AG04450 (cell line): Measurements from ENCODE around the gene PPARA. TPM values are rescaled to one million over a fixed set of nuclear protein-coding genes. Genes with fewer than 3 reads are reported as not detected.

Experiments
- CTCF ChIA-PET: fragments of 300-600, 350-600 bp; formaldehyde crosslinking; extraction: SDS; loops from one replicate; lab custom pipeline; 2022; ENCODE audit warnings: antibody characterized with exemption, inconsistent platforms; lab: Charles Lee
- POLR2A ChIA-PET: fragments of 350-600 bp; formaldehyde crosslinking; extraction: SDS; loops from one replicate; lab custom pipeline; 2021; ENCODE audit warnings: antibody characterized with exemption, inconsistent platforms; lab: Yijun Ruan, JAX
- DNase-seq: peaks from one replicate; pipeline ENCODE4 v3.0.0-alpha.2; 2011; ENCODE audit warnings: low read depth, low spot score
- H3K27ac ChIP-seq: one replicate; pipeline ENCODE4 v1.5.1; 2012; ENCODE audit warnings: low read depth, low read length, control low read depth
- H3K27me3 ChIP-seq: one replicate; pipeline ENCODE4 v1.6.0; 2012; ENCODE audit warnings: low read length; ENCODE audit not compliant: control insufficient read depth, insufficient read depth
- H3K4me3 ChIP-seq: 2 replicates; pipeline ENCODE4 v1.5.1; 2011; ENCODE audit warnings: mild to moderate bottlenecking, low read depth, low read length, control low read depth
- H3K9me3 ChIP-seq: 2 replicates; pipeline ENCODE4 v1.5.1; 2012; ENCODE audit warnings: low read length; ENCODE audit not compliant: control insufficient read depth, insufficient read depth
- CTCF ChIP-seq: IDR thresholded peaks from 2 replicates; pipeline ENCODE4 v1.5.1; 2011; ENCODE audit warnings: low read depth, low read length, control low read depth, inconsistent platforms
- polyA plus RNA-seq: library from polyadenylated mRNA; depleted of rRNA; stranded (reverse); fragments of >200 nt; gene quantifications from 2 replicates; pipeline ENCODE4 v1.2.3, GENCODE V29; 2011

Gene PPARA
- polyA plus RNA-seq, 1 experiment = 10.4 TPM

GRCh38 chr22:46250035-46250782 lies 99.9 kb downstream of the PPARA start, which contains the start of gene CDPF1:
Gene CDPF1 (minus strand): TSS chr22:46250293. CDS start chr22:46248284, 2,009 bp downstream.
- CTCF ChIA-PET = no interaction called here
- H3K4me3 ChIP-seq = peak within 1 kb of the TSS; percentile 86
- peak within 1 kb of the TSS; percentile 57 for H3K27ac ChIP-seq
- H3K27me3 ChIP-seq = no peaks in the 10 kb centered on the region
- DNase-seq = peak; percentile 37
- no peak for TF ChIP-seq CTCF
- peaks cover 3% of the 10 kb centered on the region; the same call in 1 of the 2 replicates for H3K9me3 ChIP-seq
- POLR2A ChIA-PET = interaction anchor here (0.5 to 1.3 kb wide), 7 partner anchors 19 to 520 kb away, joined by 3 to 8 read pairs (median 4); no protein-coding TSS in a partner anchor

GRCh38 chr22:46250783-46251125 lies 100.4 kb downstream of the PPARA start:
- Histone ChIP-seq H3K9me3 (peaks cover 3% of the 10 kb centered on the region; the same call in 1 of the 2 replicates), H3K27me3 (no peaks in the 10 kb centered on the region), H3K4me3 (peak overlapping the region; percentile 86), H3K27ac (no peak overlapping the region)
- CTCF ChIA-PET = no interaction called here
- no peak for TF ChIP-seq CTCF
- POLR2A ChIA-PET = interaction anchor here (0.5 to 1.3 kb wide), 5 partner anchors 18 to 520 kb away, joined by 3 to 8 read pairs (median 4); no protein-coding TSS in a partner anchor
- no peak for DNase-seq

GRCh38 chr22:46251266-46251665 lies 100.9 kb downstream of the PPARA start:
- H3K27ac ChIP-seq = no peak overlapping the region
- CTCF ChIA-PET = interaction anchor here (1.8 kb wide), 1 partner anchor 257 kb away, joined by 5 read pairs; no protein-coding TSS in a partner anchor
- H3K4me3 ChIP-seq = peak overlapping the region; percentile 86
- peaks cover 3% of the 10 kb centered on the region; the same call in 1 of the 2 replicates for H3K9me3 ChIP-seq
- POLR2A ChIA-PET = interaction anchor here (1.2 kb wide), 1 partner anchor 44 kb away, joined by 3 read pairs; no protein-coding TSS in a partner anchor
- no peak for TF ChIP-seq CTCF
- DNase-seq = no peak
- no peaks in the 10 kb centered on the region for H3K27me3 ChIP-seq

GRCh38 chr22:46251816-46252380 lies 101.6 kb downstream of the PPARA start:
- H3K27me3 ChIP-seq = no peaks in the 10 kb centered on the region
- no peak for TF ChIP-seq CTCF
- no peak for DNase-seq
- H3K9me3 ChIP-seq = peaks cover 3% of the 10 kb centered on the region; the same call in 1 of the 2 replicates
- CTCF ChIA-PET = interaction anchor here (1.8 kb wide), 1 partner anchor 257 kb away, joined by 5 read pairs; no protein-coding TSS in a partner anchor
- H3K4me3 ChIP-seq = no peak overlapping the region
- POLR2A ChIA-PET = no interaction called here
- no peak overlapping the region for H3K27ac ChIP-seq
